HEK293T (cell line): Measurements from ENCODE around the gene DHRS12.

Experiments used
- CTCF ChIA-PET: fragments of 350-600 bp; formaldehyde crosslinking; extraction: SDS; loops from one replicate; lab custom pipeline; 2021; ENCODE audit warnings: antibody characterized with exemption, inconsistent platforms; lab: Yijun Ruan, JAX
- POLR2A ChIA-PET: fragments of 350-600 bp; formaldehyde crosslinking; extraction: SDS; loops from one replicate; lab custom pipeline; 2020; ENCODE audit warnings: antibody characterized with exemption, inconsistent platforms; lab: Yijun Ruan, JAX
- DNase-seq: peaks from one replicate; pipeline ENCODE4 v3.0.0; 2012; ENCODE audit warnings: mixed read lengths; ENCODE audit errors: extremely low spot score
- ARNT ChIP-seq: fragments of 450-650 bp; IDR thresholded peaks from 2 replicates; pipeline ENCODE4 v1.6.1; 2017; ENCODE audit warnings: mild to moderate bottlenecking
- BHLHE40 ChIP-seq: fragments of 450-650 bp; IDR thresholded peaks from 2 replicates; pipeline ENCODE4 v1.6.1; 2016; ENCODE audit warnings: mild to moderate bottlenecking, moderate library complexity, borderline replicate concordance
- CTBP1 ChIP-seq: fragments of 450-650 bp; IDR thresholded peaks from 2 replicates; pipeline ENCODE4 v1.6.1; 2016; ENCODE audit warnings: borderline replicate concordance
- ELF4 ChIP-seq: fragments of 450-650 bp; IDR thresholded peaks from 2 replicates; pipeline ENCODE4 v1.6.1; 2017; ENCODE audit warnings: antibody characterized with exemption
- FOXA1 ChIP-seq: fragments of 450-650 bp; IDR thresholded peaks from 2 replicates; pipeline ENCODE4 v1.6.1; 2016; ENCODE audit warnings: mild to moderate bottlenecking
- FOXK2 ChIP-seq: fragments of 450-650 bp; IDR thresholded peaks from 2 replicates; pipeline ENCODE4 v1.6.1; 2016; ENCODE audit warnings: mild to moderate bottlenecking
- FOXM1 ChIP-seq: fragments of 450-650 bp; IDR thresholded peaks from 2 replicates; pipeline ENCODE4 v1.6.1; 2017; ENCODE audit warnings: mild to moderate bottlenecking, borderline replicate concordance
- HDGF ChIP-seq: fragments of 450-650 bp; IDR thresholded peaks from 2 replicates; pipeline ENCODE4 v1.6.1; 2017; ENCODE audit warnings: antibody characterized with exemption, borderline replicate concordance
- L3MBTL2 ChIP-seq: fragments of 450-650 bp; conservative IDR thresholded peaks from 2 replicates; pipeline ENCODE4 v1.6.1; 2016; ENCODE audit warnings: mild to moderate bottlenecking
- LEF1 ChIP-seq: fragments of 450-650 bp; IDR thresholded peaks from 2 replicates; pipeline ENCODE4 v1.6.1; 2017; ENCODE audit warnings: mild to moderate bottlenecking, borderline replicate concordance
- NFRKB ChIP-seq: fragments of 450-650 bp; IDR thresholded peaks from 2 replicates; pipeline ENCODE4 v1.6.1; 2016; ENCODE audit warnings: mild to moderate bottlenecking, moderate library complexity
- SP1 ChIP-seq: fragments of 450-650 bp; IDR thresholded peaks from 2 replicates; pipeline ENCODE4 v1.6.1; 2017
- SUZ12 ChIP-seq: fragments of 450-650 bp; IDR thresholded peaks from 2 replicates; pipeline ENCODE4 v1.6.1; 2016; ENCODE audit warnings: mild to moderate bottlenecking
- TARDBP ChIP-seq: fragments of 450-650 bp; IDR thresholded peaks from 2 replicates; pipeline ENCODE4 v1.6.1; 2016
- ZNF384 ChIP-seq: fragments of 450-650 bp; IDR thresholded peaks from 2 replicates; pipeline ENCODE4 v1.6.1; 2016
- TF ChIP-seq, protein P1 (sequence below): fragments of 450-650 bp; IDR thresholded peaks from 2 replicates; pipeline ENCODE4 v1.6.1; 2016

The DHRS12 gene

DNA sequence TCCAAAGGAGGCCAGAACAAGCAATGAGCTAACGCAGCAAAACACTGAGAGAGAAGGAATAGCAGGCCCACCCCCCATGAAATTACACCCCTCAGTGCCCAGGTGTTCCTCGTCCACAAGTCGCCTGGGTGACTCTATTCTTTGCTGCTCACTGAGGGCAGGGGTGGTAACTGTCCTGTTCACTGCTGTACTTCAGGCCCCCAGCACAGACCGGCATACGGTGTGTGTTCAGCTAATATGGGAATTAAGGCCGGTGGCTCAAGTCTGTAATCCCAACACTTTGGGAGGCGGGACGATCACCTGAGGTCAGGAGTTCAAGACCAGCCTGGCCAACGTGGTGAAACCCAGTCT is 31.9 kb downstream of the DHRS12 start:
- TF ChIP-seq, protein P1, sequence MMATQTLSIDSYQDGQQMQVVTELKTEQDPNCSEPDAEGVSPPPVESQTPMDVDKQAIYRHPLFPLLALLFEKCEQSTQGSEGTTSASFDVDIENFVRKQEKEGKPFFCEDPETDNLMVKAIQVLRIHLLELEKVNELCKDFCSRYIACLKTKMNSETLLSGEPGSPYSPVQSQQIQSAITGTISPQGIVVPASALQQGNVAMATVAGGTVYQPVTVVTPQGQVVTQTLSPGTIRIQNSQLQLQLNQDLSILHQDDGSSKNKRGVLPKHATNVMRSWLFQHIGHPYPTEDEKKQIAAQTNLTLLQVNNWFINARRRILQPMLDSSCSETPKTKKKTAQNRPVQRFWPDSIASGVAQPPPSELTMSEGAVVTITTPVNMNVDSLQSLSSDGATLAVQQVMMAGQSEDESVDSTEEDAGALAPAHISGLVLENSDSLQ, result no peak
- TF ChIP-seq ZNF384, result no peak
- TF ChIP-seq LEF1, result no peak
- no peak for DNase-seq
- CTCF ChIA-PET, result interaction anchor here (0.8 kb wide), 1 partner anchor 116 kb away, joined by 3 read pairs; no protein-coding TSS in a partner anchor
- POLR2A ChIA-PET, result no interaction called here

DNA sequence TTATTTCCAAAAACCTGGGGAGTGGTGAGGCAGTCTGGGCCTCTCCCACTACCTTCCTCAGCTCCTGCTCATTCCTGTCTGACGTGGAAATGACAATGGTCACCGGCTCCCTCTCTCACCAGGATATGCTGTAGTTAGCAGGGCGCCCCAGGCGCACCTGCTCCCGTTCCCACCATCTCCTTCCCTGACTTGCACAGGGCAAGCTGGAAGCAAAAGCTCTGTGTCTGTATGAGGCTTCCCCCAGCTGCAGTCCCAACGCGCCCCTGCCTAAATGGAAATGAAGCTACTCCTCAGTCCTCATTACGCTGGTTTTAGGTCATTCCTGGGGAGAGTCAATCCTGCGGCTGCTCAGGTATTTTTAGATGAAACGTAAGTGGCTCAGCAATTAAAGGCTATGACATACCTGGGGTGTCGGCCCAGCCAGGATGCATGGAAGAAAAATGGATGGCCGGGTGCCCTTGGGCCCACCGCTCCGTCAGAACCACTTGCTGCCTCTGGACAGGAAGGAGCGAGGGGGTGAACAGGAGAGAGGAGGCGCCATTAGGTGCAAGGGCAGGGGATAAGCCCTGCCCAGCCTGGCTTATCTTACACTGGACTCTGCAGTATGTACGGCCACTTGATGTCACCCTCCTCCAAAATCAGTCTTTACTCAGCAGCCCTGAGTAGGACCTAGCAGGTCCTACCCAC is 32.4 kb downstream of the DHRS12 start:
- TF ChIP-seq ZNF384 (no peak), HDGF (no peak), SP1 (no peak), NFRKB (no peak), TARDBP (no peak), CTBP1 (no peak), LEF1 (no peak), L3MBTL2 (no peak), FOXM1 (no peak), FOXA1 (no peak), ARNT (no peak), BHLHE40 (no peak), ELF4 (no peak), SUZ12 (no peak), FOXK2 (no peak)
- TF ChIP-seq, protein P1, result no peak
- CTCF ChIA-PET, result no interaction called here
- DNase-seq, result no peak
- POLR2A ChIA-PET, result no interaction called here

DNA sequence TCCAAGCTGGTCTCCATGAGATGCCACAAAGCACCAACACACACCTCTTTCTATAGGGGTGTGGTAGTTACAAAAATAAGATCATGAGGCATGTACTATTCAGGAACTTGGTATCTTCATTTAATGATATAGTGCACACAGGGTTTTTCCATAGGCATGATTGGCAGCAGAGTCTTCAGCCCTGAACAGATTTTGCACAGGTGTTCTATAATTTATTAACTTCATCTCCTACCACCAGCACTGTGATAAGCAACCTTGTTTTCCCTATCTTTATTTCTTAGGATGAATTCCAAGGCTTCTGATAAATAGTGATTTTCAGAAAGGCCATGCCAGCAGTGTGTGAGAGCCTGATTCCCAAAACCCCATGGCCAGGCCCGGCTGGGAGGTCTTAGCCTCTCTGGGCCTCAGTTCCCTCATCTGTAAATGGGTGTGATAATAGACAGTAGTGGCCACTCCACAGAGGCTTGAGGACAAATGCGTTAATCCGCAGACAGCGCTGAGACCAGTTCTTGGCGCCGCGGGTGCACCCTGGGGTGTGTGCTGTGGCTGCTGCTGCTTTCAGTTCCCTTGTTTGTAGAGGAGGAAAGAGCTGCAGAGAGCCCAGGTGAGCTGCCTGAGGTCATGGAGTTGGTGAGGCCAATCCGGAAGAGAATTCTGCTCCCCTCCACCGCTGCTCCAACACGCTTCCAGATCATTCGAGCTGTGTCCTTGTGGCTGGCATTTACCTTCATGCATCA is 33.1 kb downstream of the DHRS12 start:
- ChIA-PET CTCF (no interaction called here), POLR2A (no interaction called here)
- TF ChIP-seq FOXM1 (no peak), TARDBP (no peak), CTBP1 (no peak), LEF1 (no peak)
- no peak for DNase-seq

DNA sequence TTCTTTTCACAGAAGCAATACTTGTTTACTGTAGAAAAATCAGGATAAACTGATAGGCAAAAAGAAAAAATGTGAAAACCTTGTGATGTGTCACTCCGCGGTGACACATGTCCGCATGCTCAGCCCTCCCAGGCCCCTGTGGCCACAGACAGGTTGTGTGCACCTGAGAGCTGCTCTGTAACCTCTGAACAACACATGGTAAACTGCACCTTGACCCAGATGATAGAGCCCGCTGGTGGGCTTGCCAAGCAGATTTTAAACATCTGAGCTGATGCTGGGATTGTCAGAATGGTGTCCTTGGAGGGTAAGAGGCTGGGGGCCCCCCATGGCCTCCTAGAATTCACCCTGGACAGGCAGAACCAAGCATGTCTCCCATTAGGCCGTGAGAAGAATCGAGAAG is 33.8 kb downstream of the DHRS12 start:
- TF ChIP-seq ZNF384, result no peak
- TF ChIP-seq ELF4, result no peak
- no peak for TF ChIP-seq BHLHE40
- no peak for TF ChIP-seq HDGF
- TF ChIP-seq SUZ12, result no peak
- TF ChIP-seq CTBP1, result no peak
- TF ChIP-seq TARDBP, result no peak
- TF ChIP-seq NFRKB, result no peak
- no peak for TF ChIP-seq FOXA1
- TF ChIP-seq, protein P1, result no peak
- POLR2A ChIA-PET, result no interaction called here
- DNase-seq, result no peak
- CTCF ChIA-PET, result no interaction called here

DNA sequence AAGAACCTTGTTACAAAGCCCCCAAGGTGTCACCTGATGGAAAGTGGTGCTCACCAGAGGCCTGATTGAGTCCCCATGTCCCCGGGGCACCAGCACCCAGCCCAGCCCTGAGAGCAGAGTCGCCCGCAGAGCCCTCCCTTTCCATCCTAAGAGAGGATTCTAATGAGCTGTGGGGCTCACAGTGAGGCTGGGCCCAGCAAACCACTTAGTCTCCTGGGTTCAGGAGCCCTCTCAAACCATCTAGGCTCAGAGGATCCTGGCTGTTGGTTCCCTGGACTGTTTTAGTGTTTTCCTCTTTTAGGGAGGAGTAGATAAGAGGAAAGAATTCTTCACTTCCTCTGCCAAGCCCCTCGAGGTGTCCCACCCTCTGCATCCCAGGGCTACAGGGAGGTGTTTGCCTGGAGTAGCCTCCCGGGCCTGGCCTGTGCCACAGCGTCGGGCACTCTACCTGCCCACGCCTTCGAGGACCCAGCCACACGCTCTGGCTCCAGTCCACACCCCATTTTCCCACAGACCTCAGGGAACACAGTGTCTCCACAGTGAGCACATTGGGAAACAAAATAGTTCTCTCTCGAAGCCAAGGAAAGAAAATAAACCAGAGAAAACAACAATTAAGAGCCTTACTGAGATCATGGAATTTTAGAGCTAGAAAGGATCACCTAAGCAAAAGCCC is 34.4 kb downstream of the DHRS12 start:
- TF ChIP-seq NFRKB, result no peak
- no peak for DNase-seq
- ChIA-PET POLR2A (no interaction called here), CTCF (no interaction called here)

DNA sequence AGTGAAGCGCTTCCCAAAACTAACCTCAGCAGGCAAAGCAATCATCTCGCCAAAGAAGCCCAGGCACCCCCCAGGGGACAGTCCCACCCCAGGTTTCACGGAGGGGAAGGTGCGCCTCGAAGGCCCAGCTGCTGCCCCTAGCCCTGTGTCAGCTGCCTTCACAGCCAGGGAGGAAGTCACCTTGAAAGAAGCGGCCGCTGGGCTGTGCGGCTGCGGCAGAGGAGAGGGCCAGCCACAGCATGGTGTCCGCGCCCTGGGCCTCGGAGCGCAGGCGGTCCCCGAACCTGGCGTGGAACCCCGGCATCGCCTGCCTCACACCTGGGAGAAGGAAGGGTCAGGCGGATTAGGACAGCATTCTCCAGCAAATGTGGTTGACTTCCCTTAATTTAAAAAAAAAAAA is 35.0 kb downstream of the DHRS12 start:
- TF ChIP-seq, protein P1, result no peak
- TF ChIP-seq BHLHE40, result no peak
- TF ChIP-seq CTBP1, result no peak
- TF ChIP-seq SP1, result no peak
- TF ChIP-seq HDGF, result no peak
- DNase-seq, result no peak
- ChIA-PET CTCF (interaction anchor here (1.0 kb wide), 1 partner anchor 29 kb away, joined by 3 read pairs; no protein-coding TSS in a partner anchor), POLR2A (no interaction called here)
